Measurements from ENCODE around the gene MIA.

DNA sequence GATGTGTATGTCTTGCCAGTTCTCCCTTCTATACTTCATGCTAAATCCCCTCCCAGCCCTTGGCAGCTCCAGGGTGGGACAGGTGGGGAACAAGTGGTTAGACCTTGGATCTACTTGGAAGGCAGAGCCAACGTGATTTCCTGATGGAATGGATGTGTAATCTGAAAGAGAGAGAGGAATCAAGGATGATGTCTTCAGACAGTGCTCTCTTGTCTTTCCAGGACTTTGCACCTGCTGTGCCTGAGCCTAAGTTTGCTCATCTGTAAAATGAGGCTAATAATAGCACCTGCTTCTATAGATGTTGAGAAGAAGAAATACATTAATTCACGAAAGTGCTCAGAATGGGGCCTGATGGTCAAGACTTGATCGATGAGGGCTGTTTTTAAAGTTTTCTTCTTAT lies 16.7 kb downstream of the MIA start:
- TF ChIP-seq, protein P1, sequence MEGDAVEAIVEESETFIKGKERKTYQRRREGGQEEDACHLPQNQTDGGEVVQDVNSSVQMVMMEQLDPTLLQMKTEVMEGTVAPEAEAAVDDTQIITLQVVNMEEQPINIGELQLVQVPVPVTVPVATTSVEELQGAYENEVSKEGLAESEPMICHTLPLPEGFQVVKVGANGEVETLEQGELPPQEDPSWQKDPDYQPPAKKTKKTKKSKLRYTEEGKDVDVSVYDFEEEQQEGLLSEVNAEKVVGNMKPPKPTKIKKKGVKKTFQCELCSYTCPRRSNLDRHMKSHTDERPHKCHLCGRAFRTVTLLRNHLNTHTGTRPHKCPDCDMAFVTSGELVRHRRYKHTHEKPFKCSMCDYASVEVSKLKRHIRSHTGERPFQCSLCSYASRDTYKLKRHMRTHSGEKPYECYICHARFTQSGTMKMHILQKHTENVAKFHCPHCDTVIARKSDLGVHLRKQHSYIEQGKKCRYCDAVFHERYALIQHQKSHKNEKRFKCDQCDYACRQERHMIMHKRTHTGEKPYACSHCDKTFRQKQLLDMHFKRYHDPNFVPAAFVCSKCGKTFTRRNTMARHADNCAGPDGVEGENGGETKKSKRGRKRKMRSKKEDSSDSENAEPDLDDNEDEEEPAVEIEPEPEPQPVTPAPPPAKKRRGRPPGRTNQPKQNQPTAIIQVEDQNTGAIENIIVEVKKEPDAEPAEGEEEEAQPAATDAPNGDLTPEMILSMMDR (IDR thresholded peaks at IDR 0.05; ENCODE audit: insufficient read depth, low read length): no peak
- TF ChIP-seq SPI1 (IDR thresholded peaks at IDR 0.05; ENCODE audit: borderline replicate concordance, low read depth) (no peak), POLR2AphosphoS5 (IDR thresholded peaks at IDR 0.05; ENCODE audit: low read depth) (no peak)

Data from HL-60 (cell line).